ENCODE data around the gene CDR2. TPM values are rescaled to one million over a fixed set of nuclear protein-coding genes. Genes with fewer than 3 reads are reported as not detected.
"Not testable (repeated sequence)": the region's sequence is repeated elsewhere in the genome, so short reads cannot be mapped to it uniquely, and the experiment has no call there.

CDR2 gene
- total RNA-seq, 1 experiment from 2014 or later = 7.2 TPM

DNA sequence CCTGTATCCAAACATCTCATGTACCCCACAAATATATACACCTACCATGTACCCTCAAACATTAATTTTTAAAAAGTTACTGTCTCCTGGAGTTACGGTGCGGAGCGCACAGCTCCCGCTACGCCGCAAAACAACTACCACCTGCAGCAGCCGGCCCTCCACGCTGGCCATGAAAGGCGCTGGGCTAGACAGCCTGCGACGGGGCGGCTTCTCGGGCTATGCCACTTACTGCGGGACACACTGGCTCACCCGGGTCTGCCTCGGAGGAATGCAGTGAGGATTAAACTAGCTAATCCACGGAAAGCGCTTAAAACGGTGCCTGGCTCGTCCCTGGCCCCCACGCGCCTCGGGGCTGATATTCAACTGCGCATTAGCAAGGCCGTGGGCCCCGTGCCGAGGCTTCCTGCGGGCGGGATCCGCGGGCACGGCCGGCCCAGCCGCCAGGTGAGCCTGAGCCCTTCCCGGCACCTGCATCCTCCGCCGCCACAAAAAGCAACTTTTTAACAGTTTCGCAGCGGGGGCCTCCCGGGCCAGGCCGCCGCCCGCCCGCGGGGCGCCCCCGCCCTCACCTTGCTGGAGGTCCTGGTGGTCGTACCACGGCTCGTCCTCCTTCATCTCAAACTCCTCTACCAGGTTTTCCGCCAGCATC lies 633 bp downstream of the CDR2 start:
- H3K27me3 ChIP-seq (ENCODE audit: low read length) = no peaks in the 10 kb centered on the region
- H3K4me1 ChIP-seq (ENCODE audit: low read length) = peaks cover 49% of the 10 kb centered on the region
- H2AFZ ChIP-seq (ENCODE audit: low read length) = peak overlapping the region; percentile 13; the same call in 1 of the 2 replicates
- peak overlapping the region; percentile 83 for H3K4me3 ChIP-seq (ENCODE audit: low read length)
- peak; percentile 70 for DNase-seq
- H3K9ac ChIP-seq (ENCODE audit: low read length) = peak overlapping the region; percentile 91
- no peaks in the 10 kb centered on the region for H3K9me3 ChIP-seq (ENCODE audit: low read length)
- peak overlapping the region; percentile 76 for H3K4me2 ChIP-seq (ENCODE audit: low read depth, low read length, poor library complexity, severe bottlenecking)
- peaks cover 53% of the 10 kb centered on the region for H3K79me2 ChIP-seq (ENCODE audit: low read length)
- no peaks in the 10 kb centered on the region for H3K9me2 ChIP-seq (replicated peaks; ENCODE audit: insufficient read depth, low read length)
- H4K20me1 ChIP-seq (ENCODE audit: insufficient read depth, low read depth, low read length) = no peaks in the 10 kb centered on the region
- no peak overlapping the region for H3K27ac ChIP-seq (ENCODE audit: low read length)
- H3K36me3 ChIP-seq (ENCODE audit: insufficient read depth, low read length) = no peaks in the 10 kb centered on the region

- Histone ChIP-seq H3K4me3 (ENCODE audit: low read length) (peak overlapping the region; percentile 83), H3K27ac (ENCODE audit: low read length) (0 out of 2 replicates have a peak overlapping the region, but pooled peaks have one; percentile 4), H3K27me3 (ENCODE audit: low read length) (no peaks in the 10 kb centered on the region), H2AFZ (ENCODE audit: low read length) (peak overlapping the region; percentile 13; the same call in 1 of the 2 replicates), H3K9me2 (replicated peaks; ENCODE audit: insufficient read depth, low read length) (no peaks in the 10 kb centered on the region), H3K79me2 (ENCODE audit: low read length) (peaks cover 60% of the 10 kb centered on the region), H4K20me1 (ENCODE audit: insufficient read depth, low read depth, low read length) (no peaks in the 10 kb centered on the region), H3K36me3 (ENCODE audit: insufficient read depth, low read length) (no peaks in the 10 kb centered on the region), H3K4me2 (ENCODE audit: low read depth, low read length, poor library complexity, severe bottlenecking) (peak overlapping the region; percentile 76), H3K4me1 (ENCODE audit: low read length) (peaks cover 49% of the 10 kb centered on the region), H3K9me3 (ENCODE audit: low read length) (no peaks in the 10 kb centered on the region), H3K9ac (ENCODE audit: low read length) (peak overlapping the region; percentile 91)
- DNase-seq = peak; percentile 49
These were observed 1.3 kb downstream of the CDR2 start for GRCh38 chr16:22372882-22373661.

- Histone ChIP-seq H3K4me3 (ENCODE audit: low read length) (no peak overlapping the region), H3K27me3 (ENCODE audit: low read length) (no peaks in the 10 kb centered on the region), H3K79me2 (ENCODE audit: low read length) (peaks cover 88% of the 10 kb centered on the region), H3K9me3 (ENCODE audit: low read length) (no peaks in the 10 kb centered on the region), H3K36me3 (ENCODE audit: insufficient read depth, low read length) (peaks cover 11% of the 10 kb centered on the region; the same call in 1 of the 2 replicates), H3K9ac (ENCODE audit: low read length) (peak overlapping the region; percentile 7; the same call in 1 of the 2 replicates), H3K4me1 (ENCODE audit: low read length) (peaks cover 44% of the 10 kb centered on the region), H2AFZ (ENCODE audit: low read length) (no peak overlapping the region), H4K20me1 (ENCODE audit: insufficient read depth, low read depth, low read length) (no peaks in the 10 kb centered on the region), H3K9me2 (replicated peaks; ENCODE audit: insufficient read depth, low read length) (no peaks in the 10 kb centered on the region), H3K27ac (ENCODE audit: low read length) (peak overlapping the region; percentile 60), H3K4me2 (ENCODE audit: low read depth, low read length, poor library complexity, severe bottlenecking) (peak overlapping the region; percentile 43)
- DNase-seq = no peak
These were observed 4.2 kb downstream of the CDR2 start for GRCh38 chr16:22370038-22370820.

DNA sequence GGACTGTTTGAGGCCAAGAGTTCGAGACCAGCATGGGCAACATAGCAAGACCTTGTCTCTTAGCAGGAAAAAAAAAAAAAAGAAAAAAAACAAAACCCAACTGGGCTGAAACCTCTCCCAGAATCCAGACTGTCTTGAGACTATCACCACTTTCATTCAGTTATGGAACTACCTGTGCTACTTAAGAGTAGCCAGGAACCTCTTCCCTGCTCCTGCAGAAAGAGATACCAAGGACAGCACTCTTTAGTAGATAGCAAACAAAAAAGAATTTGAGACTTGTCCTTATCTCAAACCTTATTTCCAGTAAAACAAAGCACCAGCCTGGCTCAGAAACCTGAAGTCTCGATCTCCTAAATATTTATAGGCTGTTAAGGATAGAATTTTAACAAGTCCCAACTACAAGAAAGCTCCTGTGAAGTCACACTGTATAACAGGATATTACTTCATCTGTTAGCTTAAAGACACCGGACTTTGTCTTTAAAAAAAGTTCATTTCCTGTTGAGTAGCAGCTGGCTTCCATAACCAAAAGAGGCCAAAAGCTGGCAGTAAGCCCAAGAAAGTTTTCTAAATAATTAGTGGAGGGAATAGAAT lies 5.1 kb downstream of the CDR2 start:
- peak overlapping the region; percentile 17; the same call in 1 of the 2 replicates for H3K9ac ChIP-seq (ENCODE audit: low read length)
- H3K4me2 ChIP-seq (ENCODE audit: low read depth, low read length, poor library complexity, severe bottlenecking) = peak overlapping the region; percentile 43
- no peaks in the 10 kb centered on the region for H4K20me1 ChIP-seq (ENCODE audit: insufficient read depth, low read depth, low read length)
- H3K4me3 ChIP-seq (ENCODE audit: low read length) = no peak overlapping the region
- H3K27me3 ChIP-seq (ENCODE audit: low read length) = no peaks in the 10 kb centered on the region
- no peaks in the 10 kb centered on the region for H3K9me3 ChIP-seq (ENCODE audit: low read length)
- H3K9me2 ChIP-seq (replicated peaks; ENCODE audit: insufficient read depth, low read length) = no peaks in the 10 kb centered on the region
- H2AFZ ChIP-seq (ENCODE audit: low read length) = no peak overlapping the region
- H3K4me1 ChIP-seq (ENCODE audit: low read length) = peaks cover 40% of the 10 kb centered on the region
- H3K27ac ChIP-seq (ENCODE audit: low read length) = peak overlapping the region; percentile 60
- H3K79me2 ChIP-seq (ENCODE audit: low read length) = peaks cover 95% of the 10 kb centered on the region
- H3K36me3 ChIP-seq (ENCODE audit: insufficient read depth, low read length) = peaks cover 20% of the 10 kb centered on the region; the same call in 1 of the 2 replicates
- peak; percentile 78 for DNase-seq

GRCh38 chr16:22368200-22368826 lies 6.1 kb downstream of the CDR2 start:
- not testable (repeated sequence) for H3K9me3 ChIP-seq (ENCODE audit: low read length); H3K27ac ChIP-seq (ENCODE audit: low read length)

DNA sequence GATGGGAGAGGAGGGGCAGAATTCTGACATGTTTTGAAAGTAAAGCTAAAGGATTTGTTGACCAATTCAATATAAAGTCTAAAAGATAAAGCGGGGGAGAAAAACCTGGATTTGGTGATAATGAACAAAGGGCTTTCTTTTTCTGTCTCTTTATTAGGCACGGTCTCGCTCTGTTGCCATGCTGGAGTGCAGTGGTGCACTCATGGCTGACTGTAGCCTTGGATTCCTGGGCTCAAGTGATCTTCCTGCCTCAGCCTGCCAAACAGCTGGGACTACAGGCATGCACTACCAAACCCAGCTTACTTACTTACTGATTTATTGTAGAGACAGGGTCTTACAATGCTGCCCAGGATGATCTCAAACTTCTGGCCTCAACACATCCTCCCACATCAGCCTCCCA lies 7.5 kb downstream of the CDR2 start:
- H3K4me2 ChIP-seq (ENCODE audit: low read depth, low read length, poor library complexity, severe bottlenecking) = no peak overlapping the region
- no peaks in the 10 kb centered on the region for H3K27me3 ChIP-seq (ENCODE audit: low read length)
- peaks cover 26% of the 10 kb centered on the region for H3K4me1 ChIP-seq (ENCODE audit: low read length)
- no peak overlapping the region for H3K27ac ChIP-seq (ENCODE audit: low read length)
- peaks cover 20% of the 10 kb centered on the region; the same call in 1 of the 2 replicates for H3K36me3 ChIP-seq (ENCODE audit: insufficient read depth, low read length)
- H3K9me2 ChIP-seq (replicated peaks; ENCODE audit: insufficient read depth, low read length) = no peaks in the 10 kb centered on the region
- DNase-seq = no peak
- H3K9ac ChIP-seq (ENCODE audit: low read length) = no peak overlapping the region
- H3K79me2 ChIP-seq (ENCODE audit: low read length) = peaks cover 89% of the 10 kb centered on the region
- H4K20me1 ChIP-seq (ENCODE audit: insufficient read depth, low read depth, low read length) = no peaks in the 10 kb centered on the region
- H3K9me3 ChIP-seq (ENCODE audit: low read length) = no peaks in the 10 kb centered on the region
- H3K4me3 ChIP-seq (ENCODE audit: low read length) = no peak overlapping the region
- H2AFZ ChIP-seq (ENCODE audit: low read length) = no peak overlapping the region

More at GRCh38 chr16:22368200-22368826, 6.1 kb downstream of the CDR2 start:
- not testable (repeated sequence) for H3K27me3 ChIP-seq (ENCODE audit: low read length); H3K4me2 ChIP-seq (ENCODE audit: low read depth, low read length, poor library complexity, severe bottlenecking); H3K9ac ChIP-seq (ENCODE audit: low read length); H4K20me1 ChIP-seq (ENCODE audit: insufficient read depth, low read depth, low read length); DNase-seq; H2AFZ ChIP-seq (ENCODE audit: low read length); H3K4me3 ChIP-seq (ENCODE audit: low read length); H3K9me2 ChIP-seq (replicated peaks; ENCODE audit: insufficient read depth, low read length)
- H3K4me1 ChIP-seq (ENCODE audit: low read length) = peaks cover 40% of the 10 kb centered on the region
- peaks cover 92% of the 10 kb centered on the region for H3K79me2 ChIP-seq (ENCODE audit: low read length)
- H3K36me3 ChIP-seq (ENCODE audit: insufficient read depth, low read length) = peaks cover 20% of the 10 kb centered on the region; the same call in 1 of the 2 replicates

DNA sequence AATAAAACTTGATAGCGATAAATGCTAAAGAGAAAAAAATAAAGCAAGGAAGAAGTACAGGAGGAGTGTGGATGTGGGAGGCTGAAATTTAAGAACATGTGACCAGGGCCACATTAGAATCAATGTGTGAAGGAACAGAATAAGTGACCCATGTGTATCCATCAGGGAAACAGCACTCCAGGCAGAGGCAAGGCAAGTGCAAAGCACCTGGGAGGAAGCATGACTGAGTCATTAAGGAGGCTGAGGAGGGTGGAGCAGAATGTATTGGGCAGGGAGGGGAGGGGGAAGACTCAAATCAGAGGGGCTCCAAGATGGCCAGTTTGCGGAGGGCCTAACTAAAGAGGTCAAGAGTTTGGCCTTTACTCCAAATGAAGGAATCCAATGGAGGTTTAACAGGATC lies 8.0 kb downstream of the CDR2 start:
- no peaks in the 10 kb centered on the region for H3K9me2 ChIP-seq (replicated peaks; ENCODE audit: insufficient read depth, low read length)
- no peak overlapping the region for H3K4me2 ChIP-seq (ENCODE audit: low read depth, low read length, poor library complexity, severe bottlenecking)
- H3K79me2 ChIP-seq (ENCODE audit: low read length) = peaks cover 86% of the 10 kb centered on the region
- H3K9me3 ChIP-seq (ENCODE audit: low read length) = no peaks in the 10 kb centered on the region
- no peak overlapping the region for H2AFZ ChIP-seq (ENCODE audit: low read length)
- no peak overlapping the region for H3K27ac ChIP-seq (ENCODE audit: low read length)
- no peaks in the 10 kb centered on the region for H3K27me3 ChIP-seq (ENCODE audit: low read length)
- H3K9ac ChIP-seq (ENCODE audit: low read length) = no peak overlapping the region
- H3K36me3 ChIP-seq (ENCODE audit: insufficient read depth, low read length) = peaks cover 20% of the 10 kb centered on the region; the same call in 1 of the 2 replicates
- H4K20me1 ChIP-seq (ENCODE audit: insufficient read depth, low read depth, low read length) = no peaks in the 10 kb centered on the region
- no peak overlapping the region for H3K4me3 ChIP-seq (ENCODE audit: low read length)
- peaks cover 22% of the 10 kb centered on the region for H3K4me1 ChIP-seq (ENCODE audit: low read length)
- no peak for DNase-seq
